Activated CD4-positive, alpha-beta T cell treated with anti-CD3 and anti-CD28 coated beads for 36 hours (primary cell): ENCODE measurements around the gene GALNT13. TPM values are rescaled to one million over a fixed set of nuclear protein-coding genes. Genes with fewer than 3 reads are reported as not detected.

Source experiments
- ATAC-seq: fragments of 200-7000 bp; cut with Tn5 transposase; one replicate; pipeline ENCODE4 v1.10.0; 2021; ENCODE audit warnings: mild to moderate bottlenecking, moderate library complexity
- CTCF ChIA-PET: fragments of 350-600 bp; sonication (Branson Sonifier 250); formaldehyde crosslinking; loops from one replicate; lab custom pipeline; 2021; ENCODE audit warnings: antibody characterized with exemption; lab: Charles Lee
- POLR2A ChIA-PET: fragments of 350-600 bp; sonication (Branson Sonifier 250); formaldehyde crosslinking; loops from one replicate; lab custom pipeline; 2021; ENCODE audit warnings: antibody characterized with exemption, inconsistent platforms; lab: Charles Lee
- DNase-seq: peaks from one replicate; pipeline ENCODE4 v3.0.0-alpha.2; 2020
- H3K27ac Mint-ChIP-seq: one replicate; pipeline ENCODE4 v1.8.0; 2021; ENCODE audit warnings: mixed read lengths
- H3K27me3 Mint-ChIP-seq: one replicate; pipeline ENCODE4 v1.8.0; 2021; ENCODE audit warnings: mixed read lengths
- H3K36me3 Mint-ChIP-seq: one replicate; pipeline ENCODE4 v1.8.0; 2021; ENCODE audit warnings: low read depth, mixed read lengths
- H3K4me1 Mint-ChIP-seq: one replicate; pipeline ENCODE4 v1.8.0; 2021; ENCODE audit warnings: mixed read lengths
- H3K4me3 Mint-ChIP-seq: one replicate; pipeline ENCODE4 v1.8.0; 2021; ENCODE audit warnings: mild to moderate bottlenecking, moderate library complexity, mixed read lengths
- H3K9me3 Mint-ChIP-seq: one replicate; pipeline ENCODE4 v1.8.0; 2021; ENCODE audit warnings: low read depth, mixed read lengths
- intact Hi-C, 2 experiments: fragments of 100-400 bp; cut with DNase I in 1 of 2; cut with micrococcal nuclease in 1 of 2; formaldehyde crosslinking; loops; one replicate each; pipeline versions ENCODE4 v1.14.2 to v1.15.1; 2022 to 2024; cut with DNase I, micrococcal nuclease
- total RNA-seq, 2 experiments: library from RNA; stranded (reverse); gene quantifications; one replicate each; pipeline ENCODE4 v1.2.3, GENCODE V29; 2021

GALNT13 gene
- total RNA-seq, 2 experiments from 2014 or later = not detected

- Mint-ChIP-seq H3K9me3 (no peaks in the 10 kb centered on the region), H3K27ac (no peak overlapping the region), H3K36me3 (no peaks in the 10 kb centered on the region), H3K4me1 (no peaks in the 10 kb centered on the region), H3K27me3 (no peaks in the 10 kb centered on the region), H3K4me3 (no peak overlapping the region)
- intact Hi-C loops = no loop called here
- ATAC-seq (no peak), DNase-seq (no peak)
- ChIA-PET POLR2A (no interaction called here), CTCF (no interaction called here)
These were observed 361.5 kb downstream of the GALNT13 start for GRCh38 chr2:154233231-154233630.

DNA sequence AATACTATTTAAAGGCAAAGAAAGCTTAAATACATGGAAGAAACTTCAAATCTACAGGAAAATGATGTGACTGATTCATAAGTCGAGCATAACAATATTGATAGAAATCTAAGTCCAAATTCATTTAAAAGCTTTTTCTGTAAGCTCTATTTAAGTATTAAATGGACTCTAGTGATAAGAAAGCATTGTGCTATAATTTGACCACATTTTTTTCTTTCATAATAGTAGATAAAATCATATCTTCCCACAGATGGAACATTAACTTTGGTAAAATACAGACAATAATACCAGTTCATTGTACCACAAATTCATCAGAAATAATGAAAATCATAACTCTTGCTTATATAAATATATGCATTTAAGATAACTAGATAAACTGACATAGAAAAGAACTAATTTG lies 366.5 kb downstream of the GALNT13 start:
- no peak for DNase-seq
- no peaks in the 10 kb centered on the region for H3K27me3 Mint-ChIP-seq
- no peak for ATAC-seq
- ChIA-PET POLR2A (no interaction called here), CTCF (no interaction called here)
- H3K27ac Mint-ChIP-seq = no peak overlapping the region
- intact Hi-C loops = no loop called here
- no peaks in the 10 kb centered on the region for H3K36me3 Mint-ChIP-seq
- no peaks in the 10 kb centered on the region for H3K9me3 Mint-ChIP-seq
- H3K4me3 Mint-ChIP-seq = no peak overlapping the region
- no peaks in the 10 kb centered on the region for H3K4me1 Mint-ChIP-seq

GRCh38 chr2:154240316-154240715 lies 368.6 kb downstream of the GALNT13 start:
- no peak for ATAC-seq
- H3K4me3 Mint-ChIP-seq = no peak overlapping the region
- CTCF ChIA-PET = no interaction called here
- no peak overlapping the region for H3K27ac Mint-ChIP-seq
- intact Hi-C loops = no loop called here
- H3K9me3 Mint-ChIP-seq = no peaks in the 10 kb centered on the region
- no peaks in the 10 kb centered on the region for H3K4me1 Mint-ChIP-seq
- H3K27me3 Mint-ChIP-seq = no peaks in the 10 kb centered on the region
- POLR2A ChIA-PET = no interaction called here
- H3K36me3 Mint-ChIP-seq = no peaks in the 10 kb centered on the region
- no peak for DNase-seq

- Mint-ChIP-seq H3K4me1 (no peaks in the 10 kb centered on the region), H3K27me3 (no peaks in the 10 kb centered on the region), H3K27ac (no peak overlapping the region), H3K9me3 (no peaks in the 10 kb centered on the region), H3K4me3 (no peak overlapping the region), H3K36me3 (no peaks in the 10 kb centered on the region)
- ATAC-seq (no peak), DNase-seq (no peak)
- intact Hi-C loops = no loop called here
- CTCF ChIA-PET = no interaction called here
- POLR2A ChIA-PET = no interaction called here
These were observed 369.2 kb downstream of the GALNT13 start for GRCh38 chr2:154240921-154241379.

DNA sequence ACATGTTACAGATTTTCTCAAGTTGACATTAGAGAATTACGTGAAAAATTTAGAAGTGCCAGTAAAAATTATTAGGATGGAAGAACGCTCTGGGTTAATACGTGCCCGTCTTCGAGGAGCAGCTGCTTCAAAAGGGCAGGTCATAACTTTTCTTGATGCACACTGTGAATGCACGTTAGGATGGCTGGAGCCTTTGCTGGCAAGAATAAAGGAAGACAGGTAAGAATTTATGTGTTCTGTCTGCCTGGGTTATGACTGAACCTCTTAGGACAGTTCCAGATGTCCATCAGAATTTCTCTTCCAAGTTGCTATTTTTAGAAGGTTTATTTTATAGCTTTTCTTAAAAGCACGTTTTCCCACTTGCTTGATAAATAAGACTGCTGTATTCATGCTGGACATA lies 371.0 kb downstream of the GALNT13 start:
- no peaks in the 10 kb centered on the region for H3K36me3 Mint-ChIP-seq
- no peak overlapping the region for H3K27ac Mint-ChIP-seq
- ChIA-PET CTCF (no interaction called here), POLR2A (no interaction called here)
- intact Hi-C loops = no loop called here
- no peak for DNase-seq
- H3K27me3 Mint-ChIP-seq = no peaks in the 10 kb centered on the region
- no peak overlapping the region for H3K4me3 Mint-ChIP-seq
- H3K9me3 Mint-ChIP-seq = no peaks in the 10 kb centered on the region
- H3K4me1 Mint-ChIP-seq = no peaks in the 10 kb centered on the region
- no peak for ATAC-seq

- H3K36me3 Mint-ChIP-seq = no peaks in the 10 kb centered on the region
- DNase-seq = no peak
- H3K4me1 Mint-ChIP-seq = no peaks in the 10 kb centered on the region
- H3K27me3 Mint-ChIP-seq = no peaks in the 10 kb centered on the region
- intact Hi-C loops = no loop called here
- ATAC-seq = no peak
- H3K9me3 Mint-ChIP-seq = no peaks in the 10 kb centered on the region
- H3K27ac Mint-ChIP-seq = no peak overlapping the region
- POLR2A ChIA-PET = no interaction called here
- CTCF ChIA-PET = no interaction called here
- no peak overlapping the region for H3K4me3 Mint-ChIP-seq
These were observed 372.0 kb downstream of the GALNT13 start for GRCh38 chr2:154243685-154244084.

DNA sequence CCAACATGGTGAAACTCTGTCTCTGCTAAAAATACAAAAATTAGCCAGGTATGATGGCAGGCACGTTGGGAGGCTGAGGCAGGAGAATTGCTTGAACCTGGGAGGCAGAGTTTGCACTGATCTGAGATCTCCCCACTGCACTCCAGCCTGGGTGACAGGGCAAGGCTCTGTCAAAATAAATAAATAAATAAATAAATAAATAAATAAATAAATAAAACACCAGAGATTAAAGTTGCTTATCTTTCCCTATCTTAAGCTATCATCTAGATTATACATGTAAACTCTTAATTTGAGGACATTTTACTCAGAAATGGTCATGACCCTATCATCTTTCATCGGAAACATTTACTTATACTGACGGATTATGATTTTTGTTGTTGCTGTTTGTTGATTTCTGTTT lies 373.2 kb downstream of the GALNT13 start:
- ChIA-PET POLR2A (no interaction called here), CTCF (no interaction called here)
- Mint-ChIP-seq H3K36me3 (no peaks in the 10 kb centered on the region), H3K27me3 (no peaks in the 10 kb centered on the region), H3K4me3 (no peak overlapping the region), H3K27ac (no peak overlapping the region), H3K4me1 (no peaks in the 10 kb centered on the region), H3K9me3 (no peaks in the 10 kb centered on the region)
- ATAC-seq (no peak), DNase-seq (no peak)
- intact Hi-C loops = no loop called here

GRCh38 chr2:154247503-154247902 lies 375.8 kb downstream of the GALNT13 start:
- CTCF ChIA-PET = no interaction called here
- intact Hi-C loops = no loop called here
- Mint-ChIP-seq H3K27ac (no peak overlapping the region), H3K4me3 (no peak overlapping the region), H3K9me3 (no peaks in the 10 kb centered on the region), H3K4me1 (no peaks in the 10 kb centered on the region), H3K27me3 (no peaks in the 10 kb centered on the region), H3K36me3 (no peaks in the 10 kb centered on the region)
- no peak for DNase-seq
- POLR2A ChIA-PET = no interaction called here
- ATAC-seq = no peak

DNA sequence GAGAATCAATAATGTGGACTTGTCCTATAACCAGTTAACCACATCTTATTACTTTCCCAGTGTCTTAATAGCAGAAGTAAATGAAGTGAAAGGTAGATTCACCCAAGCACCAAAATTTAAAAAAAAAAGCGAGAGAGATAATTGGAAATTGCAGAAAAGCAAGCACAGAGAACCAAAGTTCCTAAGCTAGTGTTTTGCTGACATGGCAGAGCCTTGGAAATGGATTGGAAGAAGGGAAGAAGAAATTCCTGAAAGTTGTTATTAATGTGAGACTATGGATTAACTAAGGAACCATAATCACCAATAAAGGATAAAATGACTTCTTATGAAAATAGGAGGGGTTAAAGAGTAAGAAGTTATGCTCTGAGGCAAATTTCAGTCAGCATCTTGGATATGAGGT lies 384.4 kb downstream of the GALNT13 start:
- POLR2A ChIA-PET = no interaction called here
- Mint-ChIP-seq H3K4me1 (no peaks in the 10 kb centered on the region), H3K27me3 (no peaks in the 10 kb centered on the region), H3K27ac (no peak overlapping the region), H3K36me3 (no peaks in the 10 kb centered on the region), H3K4me3 (no peak overlapping the region), H3K9me3 (no peaks in the 10 kb centered on the region)
- ATAC-seq = no peak
- CTCF ChIA-PET = no interaction called here
- DNase-seq = no peak
- intact Hi-C loops = no loop called here

DNA sequence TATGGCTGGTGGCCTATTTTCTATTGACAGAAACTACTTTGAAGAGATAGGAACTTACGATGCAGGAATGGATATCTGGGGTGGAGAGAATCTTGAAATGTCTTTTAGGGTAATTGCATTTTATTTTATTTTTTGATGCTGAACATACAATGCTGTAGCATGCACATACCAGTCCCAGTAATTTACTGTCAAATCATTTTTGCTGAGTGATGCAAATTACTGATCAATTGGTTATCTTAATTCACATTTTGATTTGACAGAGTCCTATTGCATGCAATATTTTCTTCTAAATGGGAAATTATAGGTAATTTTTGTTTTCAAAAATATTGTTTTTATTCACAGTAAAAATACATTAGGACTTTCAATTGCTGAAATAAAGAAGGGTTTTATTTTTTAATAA lies 387.3 kb downstream of the GALNT13 start:
- DNase-seq (no peak), ATAC-seq (no peak)
- H3K4me1 Mint-ChIP-seq = no peaks in the 10 kb centered on the region
- no peaks in the 10 kb centered on the region for H3K9me3 Mint-ChIP-seq
- no peak overlapping the region for H3K27ac Mint-ChIP-seq
- no peak overlapping the region for H3K4me3 Mint-ChIP-seq
- POLR2A ChIA-PET = no interaction called here
- CTCF ChIA-PET = no interaction called here
- H3K27me3 Mint-ChIP-seq = no peaks in the 10 kb centered on the region
- H3K36me3 Mint-ChIP-seq = no peaks in the 10 kb centered on the region
- intact Hi-C loops = no loop called here

- CTCF ChIA-PET = interaction anchor here (1.2 kb wide), 1 partner anchor 9 kb away, joined by 4 read pairs; no protein-coding TSS in a partner anchor
These were observed 389.8 kb downstream of the GALNT13 start for GRCh38 chr2:154261473-154262027.

DNA sequence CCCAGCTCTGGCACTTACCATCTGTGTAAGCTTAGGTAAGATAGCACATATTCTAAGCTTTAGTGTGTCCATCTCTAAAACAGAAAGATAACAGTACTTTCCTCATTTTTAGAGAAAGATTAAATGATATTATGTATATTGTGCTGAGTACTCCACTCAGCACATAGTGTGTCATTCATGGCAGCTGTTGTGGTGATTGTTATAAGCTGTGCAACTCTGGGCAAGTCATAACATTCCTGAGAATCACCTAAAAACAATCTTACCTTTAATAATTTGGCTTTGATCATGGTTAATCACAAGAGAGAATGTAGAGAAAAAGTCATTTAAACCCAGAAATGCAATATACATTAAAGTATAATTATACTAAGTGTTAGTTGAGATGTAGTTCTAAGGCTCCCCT lies 391.5 kb downstream of the GALNT13 start:
- Mint-ChIP-seq H3K36me3 (no peaks in the 10 kb centered on the region), H3K4me1 (no peaks in the 10 kb centered on the region), H3K27me3 (no peaks in the 10 kb centered on the region), H3K4me3 (no peak overlapping the region), H3K27ac (no peak overlapping the region), H3K9me3 (no peaks in the 10 kb centered on the region)
- POLR2A ChIA-PET = no interaction called here
- CTCF ChIA-PET = no interaction called here
- ATAC-seq = no peak
- intact Hi-C loops = no loop called here
- no peak for DNase-seq

More at GRCh38 chr2:154261473-154262027, 389.8 kb downstream of the GALNT13 start:
- Mint-ChIP-seq H3K4me1 (no peaks in the 10 kb centered on the region), H3K27ac (no peak overlapping the region), H3K9me3 (no peaks in the 10 kb centered on the region), H3K4me3 (no peak overlapping the region), H3K36me3 (no peaks in the 10 kb centered on the region), H3K27me3 (no peaks in the 10 kb centered on the region)
- no peak for ATAC-seq
- intact Hi-C loops = no loop called here
- POLR2A ChIA-PET = no interaction called here
- DNase-seq = no peak
